Activated CD8-positive, alpha-beta memory T cell treated with anti-CD3 and anti-CD28 coated beads for 24 hours (primary cell): ENCODE results near the gene JAZF1.

ENCODE experiments used
- DNase-seq: peaks from one replicate; pipeline ENCODE4 v3.0.0-alpha.2; 2020

The JAZF1 gene

DNA sequence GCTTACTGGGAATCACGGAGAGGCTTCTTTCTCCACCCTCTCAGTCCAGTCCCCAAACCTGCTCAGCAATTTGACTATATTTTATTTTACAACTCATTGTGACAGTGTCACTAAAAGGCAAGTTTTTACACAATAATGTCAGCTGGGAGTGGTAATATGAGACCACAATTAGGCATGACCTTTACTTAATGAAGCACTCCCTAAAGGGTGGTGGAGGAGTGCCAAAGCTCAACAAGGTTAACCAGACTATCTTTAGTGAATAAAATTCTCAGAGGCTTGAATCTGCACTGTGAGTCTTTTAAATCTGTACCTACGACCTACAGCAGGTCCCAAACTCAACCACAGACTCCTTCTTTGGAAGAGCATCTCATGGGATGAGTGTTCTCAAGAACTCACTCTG, 225.0 kb downstream of the JAZF1 start:
- no peak for DNase-seq

DNA sequence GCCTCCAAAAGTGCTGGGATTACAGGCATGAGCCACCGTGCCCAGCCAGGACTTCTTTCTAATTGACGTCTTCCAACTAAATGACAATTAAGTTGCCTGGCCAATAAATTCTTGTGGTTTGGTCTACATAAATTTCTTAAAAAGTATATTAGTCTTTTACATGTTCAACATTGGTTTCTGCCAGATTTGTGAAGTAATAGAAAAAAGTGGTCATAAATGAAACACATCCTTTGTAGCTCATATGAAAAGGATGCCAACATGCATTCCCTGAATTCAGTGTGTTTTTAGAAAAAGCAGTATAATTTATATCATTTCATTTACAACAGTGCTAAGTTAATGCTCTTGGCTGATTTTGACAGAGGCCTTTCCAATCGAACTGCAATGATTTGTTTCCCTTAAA, 225.6 kb downstream of the JAZF1 start:
- DNase-seq = no peak

DNA sequence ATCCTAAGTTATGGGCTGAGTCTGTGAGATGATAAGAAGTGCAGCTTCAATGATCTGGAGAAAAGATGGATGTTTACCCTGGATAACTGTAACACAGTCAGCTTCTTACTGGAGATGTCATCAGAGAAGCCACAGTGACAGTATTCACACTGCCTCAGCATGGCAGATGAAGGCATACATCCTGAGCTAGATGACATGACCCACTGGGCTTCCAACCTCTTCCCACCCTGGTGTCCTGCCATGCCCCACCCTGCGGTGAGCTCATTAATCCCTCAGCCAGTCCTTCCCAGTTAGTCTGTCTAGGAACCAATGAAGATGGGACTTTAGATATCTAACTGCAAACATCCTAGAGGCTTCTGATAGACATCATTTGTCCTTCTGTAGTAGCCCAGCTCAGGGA, 226.8 kb downstream of the JAZF1 start:
- no peak for DNase-seq

GRCh38 chr7:27953361-27953760, 227.2 kb downstream of the JAZF1 start:
- DNase-seq = no peak

DNA sequence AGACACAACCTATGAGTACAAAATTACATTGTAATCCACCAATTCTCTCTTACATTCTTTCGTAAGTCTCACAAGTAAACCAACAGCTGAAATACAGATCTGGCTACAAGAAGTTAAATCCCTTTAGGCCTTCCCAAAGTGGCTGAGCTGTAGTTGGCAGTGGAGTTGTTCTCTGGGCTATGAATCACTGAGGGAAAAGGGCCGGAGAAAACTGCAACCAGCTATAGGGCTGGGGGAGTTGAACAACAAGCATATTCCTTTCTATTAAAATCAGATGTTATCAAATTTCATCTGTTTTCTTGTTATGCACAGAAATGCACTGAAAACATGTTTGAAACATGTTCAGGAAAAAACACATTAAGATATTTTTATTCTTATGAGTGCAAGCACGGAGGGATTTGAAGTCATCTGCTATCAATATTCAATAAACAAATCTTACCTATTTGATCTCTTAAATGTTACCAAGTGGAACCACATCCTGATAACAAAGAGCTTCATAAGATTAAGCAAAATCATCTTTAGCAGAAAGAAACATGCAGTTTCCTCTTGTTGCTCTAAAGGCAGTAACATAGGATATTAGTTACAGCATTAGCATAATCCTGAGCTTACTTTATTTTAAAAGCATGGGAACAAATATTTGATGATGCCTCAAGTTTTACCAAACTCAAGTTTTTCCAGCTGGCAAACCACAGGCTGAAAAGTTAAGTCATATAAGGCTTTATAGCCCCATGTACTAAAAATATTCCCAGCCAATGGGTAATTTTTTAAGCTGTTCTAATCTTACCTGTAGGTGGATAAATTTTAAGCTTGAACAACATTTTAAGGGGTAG, 227.9 kb downstream of the JAZF1 start:
- DNase-seq = no peak

DNA sequence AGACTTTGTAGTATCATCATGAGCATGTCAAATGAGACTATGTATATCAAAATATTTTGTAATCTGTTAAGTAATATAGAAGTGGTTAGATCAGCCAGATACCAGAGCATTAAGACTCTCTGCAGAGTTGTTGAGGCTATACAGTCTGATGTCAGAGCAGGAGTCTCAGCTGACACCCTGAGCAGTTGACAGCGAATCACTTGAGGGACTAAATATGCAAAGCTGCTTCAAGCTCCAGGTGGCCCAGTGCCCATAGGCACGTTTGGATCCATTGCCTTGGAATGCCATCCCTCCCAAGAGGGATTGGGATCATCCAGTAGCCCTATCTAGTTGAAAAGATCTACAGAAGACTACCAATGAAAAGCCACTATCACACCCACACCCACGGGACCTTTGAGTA, 230.5 kb downstream of the JAZF1 start:
- no peak for DNase-seq

- DNase-seq = no peak
Measured at GRCh38 chr7:27948861-27949260, 231.7 kb downstream of the JAZF1 start.

DNA sequence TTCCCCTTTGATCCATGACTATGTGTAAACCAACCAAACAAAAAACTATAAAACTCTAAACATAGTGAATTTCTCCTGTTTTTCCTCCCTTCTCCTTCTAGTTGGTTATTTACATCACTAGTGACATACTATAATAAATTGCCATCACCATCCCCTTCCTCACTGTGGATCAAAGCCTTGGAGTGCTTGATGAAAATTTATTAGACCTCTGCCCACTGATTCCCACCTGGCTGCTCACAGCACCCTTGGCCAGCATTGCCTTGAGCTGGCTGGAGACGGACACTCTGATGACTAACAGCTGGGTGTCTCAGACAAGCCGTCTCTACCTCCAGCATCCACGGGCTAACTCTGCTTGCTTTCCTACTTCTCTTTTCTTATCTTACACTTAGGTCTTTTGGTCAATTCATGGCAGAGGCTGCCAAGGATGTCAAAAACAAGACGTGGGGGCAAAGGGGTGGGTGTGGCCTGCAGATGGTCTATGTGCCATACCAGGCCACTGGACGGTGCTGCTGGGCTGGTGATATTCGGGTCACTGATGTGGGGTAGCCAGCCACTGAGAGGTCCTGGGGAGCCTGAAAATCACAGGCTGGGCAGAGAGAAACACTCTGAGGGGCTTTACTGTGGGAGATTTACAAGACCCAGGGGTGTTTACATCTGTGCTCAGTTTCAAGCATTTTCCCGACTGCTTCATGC, 232.9 kb downstream of the JAZF1 start:
- DNase-seq = no peak

DNA sequence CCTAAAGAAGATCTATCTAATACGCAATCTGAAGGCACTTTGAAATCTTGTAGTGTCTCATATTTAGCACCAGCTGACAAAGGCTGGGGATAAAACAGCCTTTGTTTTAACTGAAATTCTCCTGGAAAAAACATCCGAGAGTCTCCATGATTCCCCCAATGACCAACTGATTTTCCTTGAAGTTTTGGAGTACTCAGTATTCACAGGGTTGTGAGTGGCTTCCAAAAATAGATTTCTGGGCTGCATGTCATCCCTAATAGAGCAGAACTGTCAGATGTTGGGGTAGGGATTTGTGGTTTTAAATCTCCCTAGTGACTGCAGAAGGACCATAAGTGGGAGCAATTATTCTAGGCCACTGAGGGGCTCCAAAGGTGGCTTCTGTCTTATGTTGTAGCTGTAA, 234.2 kb downstream of the JAZF1 start:
- no peak for DNase-seq

DNA sequence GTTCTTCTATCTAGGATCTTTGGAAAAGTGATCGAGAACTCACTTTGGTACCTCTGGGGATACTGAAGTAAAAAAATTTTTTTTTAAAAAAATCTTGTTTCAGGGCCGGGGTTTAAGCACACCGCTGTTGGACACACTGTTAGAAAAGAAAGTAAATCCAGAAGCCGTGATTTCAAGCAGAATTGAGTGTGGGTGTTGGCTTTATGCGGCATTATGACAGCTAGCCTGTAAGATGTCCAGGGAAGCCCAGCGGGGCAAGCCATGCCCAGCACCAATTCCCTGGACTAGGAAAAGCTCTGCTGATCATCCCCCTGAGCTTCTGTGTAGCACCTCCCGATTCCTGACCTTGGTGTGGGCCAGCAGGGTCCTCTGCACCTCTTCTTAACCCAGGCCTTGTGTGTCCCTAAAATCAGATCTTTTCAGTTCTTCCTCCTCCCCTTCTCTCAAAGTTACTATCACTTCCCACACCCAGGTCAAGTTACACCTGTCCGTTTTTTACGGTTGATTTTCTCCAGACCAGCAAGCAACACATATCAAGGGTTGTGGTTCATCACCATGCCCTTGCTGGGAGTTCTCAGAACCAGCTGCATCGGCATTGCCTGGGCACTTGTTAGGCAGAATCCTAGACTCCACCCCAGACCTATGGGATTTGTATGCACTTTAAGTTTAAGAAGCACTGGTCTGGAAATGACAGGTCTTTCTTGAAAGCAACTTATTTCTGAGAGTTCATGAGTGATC, 235.4 kb downstream of the JAZF1 start:
- DNase-seq = no peak

- DNase-seq = no peak
Measured at GRCh38 chr7:27944643-27945042, 236.0 kb downstream of the JAZF1 start.

DNA sequence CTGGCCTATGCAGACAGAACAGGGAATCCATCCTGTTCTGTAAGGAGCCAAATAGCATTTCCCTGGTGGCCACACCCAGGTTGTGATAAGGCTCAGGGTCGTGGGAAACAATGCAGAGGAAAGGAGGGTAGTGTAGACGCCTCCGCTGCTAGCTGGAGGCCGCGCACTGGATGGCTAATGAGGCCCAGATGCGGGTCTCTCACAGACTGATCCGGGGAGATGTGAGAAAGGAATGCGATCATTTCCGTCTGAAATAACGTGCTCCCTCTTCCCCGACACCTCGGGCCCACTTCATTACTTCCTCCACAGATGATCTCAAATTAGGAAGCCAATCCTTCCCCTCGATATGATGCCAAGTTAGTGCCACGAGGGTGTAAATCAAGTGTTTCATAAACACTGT, 237.4 kb downstream of the JAZF1 start:
- no peak for DNase-seq

DNA sequence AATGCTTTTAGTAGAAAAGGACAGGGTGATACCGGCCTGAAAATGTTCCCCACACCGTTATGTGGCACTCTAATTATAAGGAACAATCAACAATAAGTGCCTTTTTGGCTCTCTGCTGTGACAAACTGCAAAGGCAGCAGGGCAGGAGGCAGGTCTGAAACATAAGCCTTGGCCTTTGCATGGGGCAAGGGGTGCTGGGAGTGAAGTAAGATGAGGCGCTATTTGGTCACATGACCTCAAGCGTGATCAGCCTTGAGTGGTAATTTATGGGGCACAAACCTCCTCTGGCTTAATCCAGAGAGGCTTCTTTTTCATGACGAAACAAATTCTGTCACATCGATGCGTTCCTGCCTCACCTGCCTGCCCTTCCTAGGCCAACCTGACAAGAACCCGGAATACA, 237.9 kb downstream of the JAZF1 start:
- DNase-seq = no peak

GRCh38 chr7:27941522-27941921, 239.1 kb downstream of the JAZF1 start:
- DNase-seq = no peak

GRCh38 chr7:27940341-27940740, 240.3 kb downstream of the JAZF1 start:
- DNase-seq = no peak

DNA sequence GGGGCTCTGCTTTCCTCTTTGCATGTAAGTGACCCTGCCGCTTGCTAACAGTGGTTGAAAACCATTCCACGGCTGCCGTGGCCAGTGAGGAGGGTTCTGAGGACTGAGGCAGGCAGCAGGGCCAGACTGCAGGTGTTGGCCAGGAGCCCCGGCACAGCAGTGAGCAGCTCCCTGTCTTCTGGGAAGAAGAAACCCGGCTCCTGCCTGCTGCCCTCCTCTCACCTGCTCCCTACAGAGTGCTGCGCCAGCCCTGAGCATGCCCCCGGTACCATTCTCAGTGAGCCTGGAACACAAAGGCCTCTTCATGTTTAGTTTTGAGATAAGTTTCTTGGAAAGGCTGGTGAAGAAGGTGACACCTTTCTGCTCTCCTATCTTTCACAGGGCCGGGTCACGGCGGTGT, 240.7 kb downstream of the JAZF1 start:
- DNase-seq = no peak

DNA sequence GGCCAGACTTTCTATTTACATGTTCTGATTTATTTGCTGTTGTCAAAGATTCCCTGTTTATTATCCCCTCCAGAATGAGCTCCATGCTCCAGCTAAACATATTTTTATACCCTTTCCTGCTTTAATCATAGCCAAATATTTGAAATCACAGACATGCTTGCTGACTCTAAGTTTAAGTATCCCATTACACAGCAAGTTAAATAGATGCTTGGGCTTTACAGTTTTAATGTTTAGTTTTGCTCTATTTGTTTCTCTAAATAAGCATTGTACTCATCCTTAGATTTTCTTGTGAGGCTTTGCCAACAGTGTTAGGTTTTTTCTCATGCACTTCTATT, 243.9 kb downstream of the JAZF1 start:
- no peak for DNase-seq

- no peak for DNase-seq
Measured at GRCh38 chr7:27936047-27936767, 244.4 kb downstream of the JAZF1 start.

DNA sequence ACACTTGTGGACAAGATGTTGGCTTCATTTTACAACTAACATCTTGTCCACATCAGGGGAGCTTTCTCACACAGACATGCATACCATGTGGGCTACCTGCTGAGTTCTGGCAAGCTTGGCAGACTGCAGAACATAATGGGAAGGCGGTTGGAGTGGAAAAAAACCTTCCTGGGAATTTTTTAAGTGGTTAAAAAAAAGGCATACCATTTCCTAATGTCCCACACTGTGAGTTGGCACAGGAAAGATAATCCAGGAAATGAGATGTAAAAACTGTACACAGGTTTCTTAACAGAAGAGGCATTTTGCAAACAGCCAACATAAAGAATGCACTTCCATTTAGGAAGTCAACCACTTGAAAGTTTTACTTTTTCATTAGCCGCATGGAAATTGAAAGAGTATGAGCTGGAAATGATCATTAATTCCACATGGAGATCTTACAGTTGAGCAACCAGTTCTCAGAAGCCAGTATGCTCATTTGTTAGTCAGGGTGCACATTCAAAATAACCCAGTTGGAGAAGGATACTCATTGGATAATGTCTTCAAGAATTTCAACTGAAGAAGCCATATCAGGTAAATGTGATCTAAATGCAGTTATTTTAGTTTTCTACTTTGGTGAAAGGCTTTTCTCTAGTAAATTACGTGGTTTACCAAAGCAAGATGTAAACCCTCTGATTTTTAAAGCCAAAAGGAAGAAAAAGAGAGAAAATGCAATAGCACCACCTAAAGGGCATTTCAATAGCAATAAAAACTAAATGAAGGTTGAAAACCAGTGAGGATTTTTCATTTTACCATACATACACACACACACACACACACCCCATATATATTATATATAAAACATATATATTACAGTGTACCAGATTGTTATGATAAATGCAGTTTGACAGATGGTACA, 246.7 kb downstream of the JAZF1 start:
- DNase-seq = no peak

DNA sequence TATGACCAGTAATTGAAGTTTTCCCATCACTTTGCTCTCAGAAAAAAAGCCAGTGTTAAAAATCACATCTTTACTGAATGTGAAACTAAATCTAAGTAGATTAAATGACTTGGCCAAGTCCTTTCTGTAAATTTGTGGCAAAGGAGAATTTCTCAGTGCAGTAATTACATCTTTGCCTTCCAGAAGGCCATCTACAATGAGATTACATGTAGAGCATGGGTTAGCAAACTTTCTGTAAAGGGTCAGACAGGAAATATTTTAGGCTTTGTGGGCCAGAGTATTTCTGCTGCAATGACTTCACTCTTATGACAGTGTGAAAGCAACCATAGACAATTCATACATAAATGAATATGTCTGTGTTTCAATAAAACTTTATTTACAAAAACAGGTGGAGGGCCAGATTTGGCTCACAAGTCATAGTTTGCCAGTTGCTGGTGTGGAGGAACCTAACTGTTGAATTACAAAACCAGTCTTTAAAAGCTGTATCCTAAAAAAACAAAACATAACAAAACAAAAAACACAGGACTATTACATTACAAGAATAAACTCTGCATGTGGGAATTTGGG, 249.6 kb downstream of the JAZF1 start:
- no peak for DNase-seq

DNA sequence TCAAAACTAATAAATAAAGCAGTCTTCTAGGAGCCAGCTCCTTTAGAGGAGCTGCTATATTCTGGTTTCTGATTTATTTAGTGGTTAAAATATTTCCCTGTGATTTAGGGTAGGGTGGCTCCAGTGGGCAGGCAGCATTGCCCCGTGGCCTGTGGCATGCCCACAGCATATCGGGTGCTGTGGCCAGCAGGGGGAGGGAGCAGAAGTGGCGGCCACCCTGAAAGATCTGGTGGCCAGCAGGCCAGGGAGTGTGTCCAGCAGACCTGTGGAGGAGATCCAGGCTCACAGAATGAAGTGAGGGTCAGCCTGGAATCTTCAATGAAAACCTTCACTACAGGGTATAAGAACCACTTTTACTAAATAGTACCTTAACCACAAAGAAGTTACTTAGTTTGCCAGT, 251.5 kb downstream of the JAZF1 start:
- no peak for DNase-seq

DNA sequence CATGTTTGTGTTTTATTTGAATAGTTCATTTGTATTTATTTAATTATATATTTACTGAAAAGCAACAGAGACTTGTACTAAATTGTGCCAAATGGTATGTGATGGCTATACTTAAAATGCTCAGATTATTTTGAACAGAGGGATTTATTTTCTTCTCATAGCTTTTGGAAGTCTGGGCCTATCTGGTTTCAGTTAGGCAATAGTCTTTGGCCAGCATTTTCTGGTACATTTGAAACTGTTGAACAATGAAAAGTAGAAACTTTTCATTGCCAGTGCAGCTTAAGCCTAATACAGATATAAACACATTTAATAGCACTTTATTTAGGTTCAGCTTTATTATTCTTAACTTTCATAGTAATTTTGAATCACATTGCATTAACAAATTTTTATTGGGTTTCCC, 252.6 kb downstream of the JAZF1 start:
- no peak for DNase-seq
